ENCODE data around the gene PDHA2.

Gene PDHA2

GRCh38 chr4:95869961-95870500, 30.1 kb downstream of the PDHA2 start:
- Mint-ChIP-seq H3K36me3 (no peaks in the 10 kb centered on the region), H3K27me3 (no peaks in the 10 kb centered on the region), H3K4me3 (no peak overlapping the region), H3K4me1 (no peaks in the 10 kb centered on the region), H3K9me3 (peaks cover under 1 to 13% of the 10 kb centered on the region in 2 donors), H3K27ac (no peak overlapping the region)
- DNase-seq (no peak), ATAC-seq (replicated peaks) (no peak)

- H3K4me3 Mint-ChIP-seq = no peak overlapping the region
- H3K27me3 Mint-ChIP-seq = no peaks in the 10 kb centered on the region
- H3K4me1 Mint-ChIP-seq = no peaks in the 10 kb centered on the region
- peaks cover 6 to 9% of the 10 kb centered on the region in 2 donors for H3K9me3 Mint-ChIP-seq
- DNase-seq (no peak), ATAC-seq (replicated peaks) (no peak)
- H3K27ac Mint-ChIP-seq = no peak overlapping the region
- H3K36me3 Mint-ChIP-seq = no peaks in the 10 kb centered on the region
Measured at GRCh38 chr4:95877636-95878035, 37.7 kb downstream of the PDHA2 start.

DNA sequence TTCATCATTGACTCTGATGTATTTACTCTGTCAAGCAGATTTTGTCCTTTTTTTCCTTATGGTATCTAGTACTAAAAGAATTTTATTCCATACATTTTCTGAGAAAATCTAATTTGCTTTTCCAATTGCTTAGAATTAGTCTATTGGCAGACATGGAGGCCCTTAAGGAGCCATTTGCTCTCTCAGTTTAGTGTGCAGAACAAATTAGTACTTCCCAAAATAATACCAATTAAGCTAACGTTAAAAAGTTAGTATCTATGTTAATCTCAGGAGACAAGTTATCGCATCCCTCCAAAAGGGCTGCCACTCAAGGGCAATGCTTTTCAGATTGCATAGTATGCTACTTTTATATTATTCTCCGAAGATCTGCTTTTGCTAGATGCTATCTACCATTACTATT, 47.7 kb downstream of the PDHA2 start:
- H3K4me3 Mint-ChIP-seq = no peak overlapping the region

DNA sequence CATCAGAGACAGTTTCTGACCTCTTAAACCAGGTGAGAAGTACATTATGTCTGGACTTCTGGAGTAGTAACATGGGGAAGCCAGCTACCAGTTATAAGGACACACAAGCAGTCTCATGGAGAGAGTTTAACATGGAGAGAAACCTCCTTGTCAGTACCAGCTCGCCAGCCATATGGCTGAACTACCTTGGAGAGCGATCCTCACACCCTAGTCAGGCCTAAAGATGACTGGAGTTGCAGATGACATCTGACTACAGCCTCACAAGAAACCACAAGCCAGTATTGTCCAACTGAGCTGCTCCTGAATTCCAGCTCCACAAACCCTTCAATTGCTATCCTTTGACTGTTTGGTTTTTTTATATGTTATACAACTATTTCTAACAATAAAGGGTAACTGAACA, 49.8 kb downstream of the PDHA2 start:
- Mint-ChIP-seq H3K27me3 (no peaks in the 10 kb centered on the region), H3K36me3 (no peaks in the 10 kb centered on the region), H3K9me3 (peaks cover 9% of the 10 kb centered on the region in 2 donors), H3K4me3 (no peak overlapping the region), H3K4me1 (no peaks in the 10 kb centered on the region), H3K27ac (no peak overlapping the region)
- no peak for DNase-seq
- no peak for ATAC-seq (replicated peaks)

More for the DNA sequence above, 47.7 kb downstream of the PDHA2 start:
- ATAC-seq (replicated peaks) (no peak), DNase-seq (no peak)
- Mint-ChIP-seq H3K27ac (no peak overlapping the region), H3K36me3 (no peaks in the 10 kb centered on the region), H3K9me3 (peaks cover 8 to 14% of the 10 kb centered on the region in 2 donors), H3K4me1 (no peaks in the 10 kb centered on the region), H3K27me3 (no peaks in the 10 kb centered on the region)
